K562 (cell line): ENCODE data around the gene CD248. TPM values are rescaled to one million over a fixed set of nuclear protein-coding genes. Genes with fewer than 3 reads are reported as not detected.

Source experiments
- CBX1 ChIP-seq: sonication (generic); IDR thresholded peaks from 2 replicates; pipeline ENCODE4 v1.6.1; 2016; ENCODE audit warnings: antibody characterized with exemption, low read depth, mild to moderate bottlenecking
- CCNT2 ChIP-seq: IDR thresholded peaks from 2 replicates; pipeline ENCODE4 v1.6.1; 2011; ENCODE audit warnings: borderline replicate concordance, low read depth, mild to moderate bottlenecking, moderate library complexity, mixed read lengths, low read length; ENCODE audit not compliant: insufficient read length; ENCODE audit errors: extremely low read depth
- CREBBP ChIP-seq: IDR thresholded peaks from one replicate; pipeline ENCODE4 v1.6.1; 2012; ENCODE audit warnings: low read depth, mild to moderate bottlenecking, control low read depth, inconsistent platforms, low read length
- POLR2A ChIP-seq: fragments of 450-650 bp; conservative IDR thresholded peaks from 2 replicates; pipeline ENCODE4 v1.6.1; 2016
- PRPF4 ChIP-seq: fragments of 200-400 bp; formaldehyde crosslinking; IDR thresholded peaks from one replicate; pipeline ENCODE4 v1.6.1; 2017; ENCODE audit warnings: low read length, low read depth, mild to moderate bottlenecking; ENCODE audit not compliant: insufficient read depth, poor library complexity, severe bottlenecking
- PURB ChIP-seq: sonication (generic); formaldehyde crosslinking; IDR thresholded peaks from 2 replicates; pipeline ENCODE4 v1.9.0; 2021; ENCODE audit warnings: low read depth, mild to moderate bottlenecking, missing genetic modification reagents
- RAD21 ChIP-seq, 2 experiments: fragments of 250-450 bp in 1 of 2; fragments of 450-650 bp in 1 of 2; sonication (Bioruptor Pico) in 1 of 2; formaldehyde crosslinking in 1 of 2; IDR thresholded peaks in 1 of 2; conservative IDR thresholded peaks in 1 of 2; 2 replicates each; pipeline versions ENCODE4 v1.4.0 to v1.8.0; 2020 to 2022; ENCODE audit warnings: mild to moderate bottlenecking in 2 of 2, moderate library complexity in 1 of 2
- polyA plus RNA-seq, 8 experiments: library from polyadenylated mRNA; depleted of rRNA in 4 of 8; stranded (reverse) in 5 of 8; unstranded in 3 of 8; fragments of >200 nt; fragmentation: Nextera tagmentation in 2 of 8; fragmentation: Illumina TruSeq in 1 of 8; extraction: Ambion mirVana in 2 of 8; extraction: Trizol in 1 of 8; gene quantifications; 2 replicates each; pipeline versions ENCODE4 v1.2.1 to v1.2.3, GENCODE V29; 2011 to 2014; ENCODE audit warnings: inconsistent platforms in 1 of 8, missing spikeins in 1 of 8
- total RNA-seq, 7 experiments: library from RNA; depleted of rRNA in 6 of 7; stranded (reverse); fragments of >200 nt in 6 of 7; fragmentation: Illumina TruSeq in 2 of 7; extraction: Trizol in 2 of 7; gene quantifications; 2 replicates each; pipeline versions ENCODE4 v1.2.1 to v1.2.3, GENCODE V29; 2011 to 2021; ENCODE audit warnings: low replicate concordance in 1 of 7
- TF ChIP-seq, protein P1 (sequence below), 2 experiments: fragments of 450-650 bp in 1 of 2; sonication (generic) in 1 of 2; formaldehyde crosslinking in 1 of 2; IDR thresholded peaks in 1 of 2; conservative IDR thresholded peaks in 1 of 2; 2 replicates each; pipeline versions ENCODE4 v1.6.1 to v1.8.1; 2016 to 2023; ENCODE audit warnings: mild to moderate bottlenecking in 2 of 2, moderate library complexity in 2 of 2, inconsistent platforms in 1 of 2, missing genetic modification reagents in 1 of 2
- TF ChIP-seq, protein P2 (sequence below): sonication (generic); formaldehyde crosslinking; IDR thresholded peaks from 2 replicates; pipeline ENCODE4 v1.8.1; 2023; ENCODE audit warnings: missing genetic modification reagents, mild to moderate bottlenecking, borderline replicate concordance
- TF ChIP-seq, protein P3 (sequence below): fragments of 250-450 bp; sonication (Bioruptor Pico); IDR thresholded peaks from 2 replicates; pipeline ENCODE4 v1.4.0; 2020
- TF ChIP-seq, protein P4 (sequence below): sonication (generic); formaldehyde crosslinking; IDR thresholded peaks from 2 replicates; pipeline ENCODE4 v1.8.0; 2022; ENCODE audit warnings: mild to moderate bottlenecking, missing genetic modification reagents

The CD248 gene
- total and polyA plus RNA-seq, 9 of the 15 experiments (the other 6 are each of a cell fraction or from before 2014, with no cell fraction given): 0.09 TPM; not detected in 8

DNA sequence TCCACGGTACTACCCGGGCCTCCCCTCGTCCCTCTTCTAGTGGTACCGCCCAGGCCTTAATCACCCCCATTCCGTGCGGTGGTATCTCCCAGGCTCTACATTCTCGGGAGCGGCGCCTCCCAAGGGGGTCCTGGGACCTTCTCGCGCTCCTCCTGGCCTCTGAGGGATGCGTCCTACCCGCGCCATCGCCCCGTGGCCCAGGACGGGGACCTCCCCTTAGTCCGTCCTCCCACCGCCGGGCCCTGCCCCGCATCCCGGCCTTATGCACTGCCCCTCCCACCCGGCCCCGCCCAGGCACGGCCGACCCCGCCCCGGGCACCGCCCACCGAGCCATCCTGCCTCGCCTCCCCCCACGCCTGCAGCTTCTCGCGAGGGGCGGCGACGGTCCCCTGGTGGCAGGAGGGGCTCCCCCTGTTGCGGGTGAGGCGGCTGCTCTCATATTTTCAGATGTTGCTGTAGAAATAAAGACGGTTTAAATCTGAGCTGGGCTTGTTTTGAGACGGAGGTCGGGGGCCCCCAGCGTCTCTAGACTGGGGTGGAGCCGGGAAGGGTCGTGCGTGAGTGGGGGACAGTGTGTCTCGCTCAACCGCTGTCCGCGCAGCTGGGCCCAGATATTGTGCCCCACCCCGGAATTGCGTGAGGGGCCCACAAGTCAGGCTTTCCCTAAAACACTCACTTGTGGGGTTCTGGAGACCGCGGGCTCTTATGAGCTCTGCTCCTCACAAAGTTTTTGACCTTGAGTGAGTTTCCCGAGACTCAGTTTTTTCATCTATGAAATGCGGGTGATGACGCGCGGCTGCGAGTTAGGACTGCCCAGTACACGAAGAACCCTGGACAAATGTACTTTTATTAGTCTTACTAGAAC, 49.2 kb downstream of the CD248 start (continued):
- TF ChIP-seq, protein P1, sequence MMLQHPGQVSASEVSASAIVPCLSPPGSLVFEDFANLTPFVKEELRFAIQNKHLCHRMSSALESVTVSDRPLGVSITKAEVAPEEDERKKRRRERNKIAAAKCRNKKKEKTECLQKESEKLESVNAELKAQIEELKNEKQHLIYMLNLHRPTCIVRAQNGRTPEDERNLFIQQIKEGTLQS (IDR thresholded peaks at IDR 0.05): no peak
- TF ChIP-seq, protein P1 (CRISPR knock-in tag; conservative IDR thresholded peaks at IDR 0.05): no peak
- TF ChIP-seq CREBBP (no peak), PURB (CRISPR knock-in tag) (no peak), CCNT2 (no peak), RAD21 (CRISPR knock-in tag; conservative IDR thresholded peaks at IDR 0.05 in 1 of 2, IDR thresholded peaks at IDR 0.05 in 1 of 2) (no peak), POLR2A (peak; percentile 77), PRPF4 (no peak), CBX1 (no peak)
- TF ChIP-seq, protein P2, sequence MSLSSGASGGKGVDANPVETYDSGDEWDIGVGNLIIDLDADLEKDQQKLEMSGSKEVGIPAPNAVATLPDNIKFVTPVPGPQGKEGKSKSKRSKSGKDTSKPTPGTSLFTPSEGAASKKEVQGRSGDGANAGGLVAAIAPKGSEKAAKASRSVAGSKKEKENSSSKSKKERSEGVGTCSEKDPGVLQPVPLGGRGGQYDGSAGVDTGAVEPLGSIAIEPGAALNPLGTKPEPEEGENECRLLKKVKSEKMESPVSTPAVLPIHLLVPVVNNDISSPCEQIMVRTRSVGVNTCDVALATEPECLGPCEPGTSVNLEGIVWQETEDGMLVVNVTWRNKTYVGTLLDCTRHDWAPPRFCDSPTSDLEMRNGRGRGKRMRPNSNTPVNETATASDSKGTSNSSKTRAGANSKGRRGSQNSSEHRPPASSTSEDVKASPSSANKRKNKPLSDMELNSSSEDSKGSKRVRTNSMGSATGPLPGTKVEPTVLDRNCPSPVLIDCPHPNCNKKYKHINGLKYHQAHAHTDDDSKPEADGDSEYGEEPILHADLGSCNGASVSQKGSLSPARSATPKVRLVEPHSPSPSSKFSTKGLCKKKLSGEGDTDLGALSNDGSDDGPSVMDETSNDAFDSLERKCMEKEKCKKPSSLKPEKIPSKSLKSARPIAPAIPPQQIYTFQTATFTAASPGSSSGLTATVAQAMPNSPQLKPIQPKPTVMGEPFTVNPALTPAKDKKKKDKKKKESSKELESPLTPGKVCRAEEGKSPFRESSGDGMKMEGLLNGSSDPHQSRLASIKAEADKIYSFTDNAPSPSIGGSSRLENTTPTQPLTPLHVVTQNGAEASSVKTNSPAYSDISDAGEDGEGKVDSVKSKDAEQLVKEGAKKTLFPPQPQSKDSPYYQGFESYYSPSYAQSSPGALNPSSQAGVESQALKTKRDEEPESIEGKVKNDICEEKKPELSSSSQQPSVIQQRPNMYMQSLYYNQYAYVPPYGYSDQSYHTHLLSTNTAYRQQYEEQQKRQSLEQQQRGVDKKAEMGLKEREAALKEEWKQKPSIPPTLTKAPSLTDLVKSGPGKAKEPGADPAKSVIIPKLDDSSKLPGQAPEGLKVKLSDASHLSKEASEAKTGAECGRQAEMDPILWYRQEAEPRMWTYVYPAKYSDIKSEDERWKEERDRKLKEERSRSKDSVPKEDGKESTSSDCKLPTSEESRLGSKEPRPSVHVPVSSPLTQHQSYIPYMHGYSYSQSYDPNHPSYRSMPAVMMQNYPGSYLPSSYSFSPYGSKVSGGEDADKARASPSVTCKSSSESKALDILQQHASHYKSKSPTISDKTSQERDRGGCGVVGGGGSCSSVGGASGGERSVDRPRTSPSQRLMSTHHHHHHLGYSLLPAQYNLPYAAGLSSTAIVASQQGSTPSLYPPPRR (CRISPR knock-in tag): no peak
- TF ChIP-seq, protein P3, sequence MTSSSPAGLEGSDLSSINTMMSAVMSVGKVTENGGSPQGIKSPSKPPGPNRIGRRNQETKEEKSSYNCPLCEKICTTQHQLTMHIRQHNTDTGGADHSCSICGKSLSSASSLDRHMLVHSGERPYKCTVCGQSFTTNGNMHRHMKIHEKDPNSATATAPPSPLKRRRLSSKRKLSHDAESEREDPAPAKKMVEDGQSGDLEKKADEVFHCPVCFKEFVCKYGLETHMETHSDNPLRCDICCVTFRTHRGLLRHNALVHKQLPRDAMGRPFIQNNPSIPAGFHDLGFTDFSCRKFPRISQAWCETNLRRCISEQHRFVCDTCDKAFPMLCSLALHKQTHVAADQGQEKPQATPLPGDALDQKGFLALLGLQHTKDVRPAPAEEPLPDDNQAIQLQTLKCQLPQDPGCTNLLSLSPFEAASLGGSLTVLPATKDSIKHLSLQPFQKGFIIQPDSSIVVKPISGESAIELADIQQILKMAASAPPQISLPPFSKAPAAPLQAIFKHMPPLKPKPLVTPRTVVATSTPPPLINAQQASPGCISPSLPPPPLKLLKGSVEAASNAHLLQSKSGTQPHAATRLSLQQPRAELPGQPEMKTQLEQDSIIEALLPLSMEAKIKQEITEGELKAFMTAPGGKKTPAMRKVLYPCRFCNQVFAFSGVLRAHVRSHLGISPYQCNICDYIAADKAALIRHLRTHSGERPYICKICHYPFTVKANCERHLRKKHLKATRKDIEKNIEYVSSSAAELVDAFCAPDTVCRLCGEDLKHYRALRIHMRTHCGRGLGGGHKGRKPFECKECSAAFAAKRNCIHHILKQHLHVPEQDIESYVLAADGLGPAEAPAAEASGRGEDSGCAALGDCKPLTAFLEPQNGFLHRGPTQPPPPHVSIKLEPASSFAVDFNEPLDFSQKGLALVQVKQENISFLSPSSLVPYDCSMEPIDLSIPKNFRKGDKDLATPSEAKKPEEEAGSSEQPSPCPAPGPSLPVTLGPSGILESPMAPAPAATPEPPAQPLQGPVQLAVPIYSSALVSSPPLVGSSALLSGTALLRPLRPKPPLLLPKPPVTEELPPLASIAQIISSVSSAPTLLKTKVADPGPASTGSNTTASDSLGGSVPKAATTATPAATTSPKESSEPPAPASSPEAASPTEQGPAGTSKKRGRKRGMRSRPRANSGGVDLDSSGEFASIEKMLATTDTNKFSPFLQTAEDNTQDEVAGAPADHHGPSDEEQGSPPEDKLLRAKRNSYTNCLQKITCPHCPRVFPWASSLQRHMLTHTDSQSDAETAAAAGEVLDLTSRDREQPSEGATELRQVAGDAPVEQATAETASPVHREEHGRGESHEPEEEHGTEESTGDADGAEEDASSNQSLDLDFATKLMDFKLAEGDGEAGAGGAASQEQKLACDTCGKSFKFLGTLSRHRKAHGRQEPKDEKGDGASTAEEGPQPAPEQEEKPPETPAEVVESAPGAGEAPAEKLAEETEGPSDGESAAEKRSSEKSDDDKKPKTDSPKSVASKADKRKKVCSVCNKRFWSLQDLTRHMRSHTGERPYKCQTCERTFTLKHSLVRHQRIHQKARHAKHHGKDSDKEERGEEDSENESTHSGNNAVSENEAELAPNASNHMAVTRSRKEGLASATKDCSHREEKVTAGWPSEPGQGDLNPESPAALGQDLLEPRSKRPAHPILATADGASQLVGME: no peak
- TF ChIP-seq, protein P4, sequence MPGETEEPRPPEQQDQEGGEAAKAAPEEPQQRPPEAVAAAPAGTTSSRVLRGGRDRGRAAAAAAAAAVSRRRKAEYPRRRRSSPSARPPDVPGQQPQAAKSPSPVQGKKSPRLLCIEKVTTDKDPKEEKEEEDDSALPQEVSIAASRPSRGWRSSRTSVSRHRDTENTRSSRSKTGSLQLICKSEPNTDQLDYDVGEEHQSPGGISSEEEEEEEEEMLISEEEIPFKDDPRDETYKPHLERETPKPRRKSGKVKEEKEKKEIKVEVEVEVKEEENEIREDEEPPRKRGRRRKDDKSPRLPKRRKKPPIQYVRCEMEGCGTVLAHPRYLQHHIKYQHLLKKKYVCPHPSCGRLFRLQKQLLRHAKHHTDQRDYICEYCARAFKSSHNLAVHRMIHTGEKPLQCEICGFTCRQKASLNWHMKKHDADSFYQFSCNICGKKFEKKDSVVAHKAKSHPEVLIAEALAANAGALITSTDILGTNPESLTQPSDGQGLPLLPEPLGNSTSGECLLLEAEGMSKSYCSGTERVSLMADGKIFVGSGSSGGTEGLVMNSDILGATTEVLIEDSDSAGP (CRISPR knock-in tag): no peak
